GM15510 (cell line): ENCODE measurements around the gene CLEC2D.

Source experiments
- POLR2A ChIP-seq: IDR thresholded peaks from 3 replicates; pipeline ENCODE4 v1.6.1; 2011; ENCODE audit warnings: borderline replicate concordance; ENCODE audit not compliant: insufficient read length; ENCODE audit errors: extremely low read depth

Gene CLEC2D

GRCh38 chr12:9685915-9686314, 16.4 kb downstream of the CLEC2D start:
- TF ChIP-seq POLR2A, result no peak

GRCh38 chr12:9687228-9687627, 17.7 kb downstream of the CLEC2D start:
- TF ChIP-seq POLR2A, result no peak

GRCh38 chr12:9692909-9693308, 23.4 kb downstream of the CLEC2D start:
- TF ChIP-seq POLR2A, result no peak

- no peak for TF ChIP-seq POLR2A
These were observed 24.7 kb downstream of the CLEC2D start for GRCh38 chr12:9694241-9694640.

- TF ChIP-seq POLR2A, result no peak
These were observed 28.1 kb downstream of the CLEC2D start for GRCh38 chr12:9697619-9698018.

GRCh38 chr12:9698681-9699080, 29.2 kb downstream of the CLEC2D start:
- no peak for TF ChIP-seq POLR2A

- TF ChIP-seq POLR2A, result no peak
These were observed 29.9 kb downstream of the CLEC2D start for GRCh38 chr12:9699269-9699897.

GRCh38 chr12:9699898-9700605, 30.5 kb downstream of the CLEC2D start:
- TF ChIP-seq POLR2A, result no peak

GRCh38 chr12:9700606-9700956, 31.1 kb downstream of the CLEC2D start:
- TF ChIP-seq POLR2A, result no peak

GRCh38 chr12:9701380-9702154, 32.1 kb downstream of the CLEC2D start:
- no peak for TF ChIP-seq POLR2A

GRCh38 chr12:9702255-9702654, 32.7 kb downstream of the CLEC2D start:
- TF ChIP-seq POLR2A, result no peak

GRCh38 chr12:9706086-9706685, 36.7 kb downstream of the CLEC2D start:
- no peak for TF ChIP-seq POLR2A

GRCh38 chr12:9707356-9707755, 37.8 kb downstream of the CLEC2D start:
- TF ChIP-seq POLR2A, result no peak

GRCh38 chr12:9707864-9708808, 38.6 kb downstream of the CLEC2D start:
- TF ChIP-seq POLR2A, result no peak
